Panc1 (cell line): ENCODE measurements around the gene SMG6. TPM values are rescaled to one million over a fixed set of nuclear protein-coding genes. Genes with fewer than 3 reads are reported as not detected.

Source experiments
- ATAC-seq: fragments of 200-7000 bp; cut with Tn5 transposase; 2 replicates; pipeline ENCODE4 v1.9.1; 2020; ENCODE audit warnings: mild to moderate bottlenecking, moderate library complexity
- BruUV-seq: library from RNA; stranded (reverse); fragments of 400-500 nt; replicated peaks from 2 replicates; lab custom pipeline; 2021; lab: Mats Ljungman, UMichigan
- CTCF ChIA-PET: fragments of 300-600 bp; sonication (Branson Sonifier 250); formaldehyde crosslinking; loops from one replicate; lab custom pipeline; 2022; ENCODE audit warnings: antibody characterized with exemption; lab: Charles Lee
- POLR2A ChIA-PET: fragments of 300-600 bp; sonication (Branson Sonifier 250); formaldehyde crosslinking; loops from one replicate; lab custom pipeline; 2022; ENCODE audit warnings: antibody characterized with exemption; lab: Charles Lee
- DNase-seq: peaks from one replicate; pipeline ENCODE4 v3.0.0-alpha.2; 2010; ENCODE audit warnings: low read depth, low spot score
- H3K27ac ChIP-seq: 2 replicates; pipeline ENCODE4 v1.5.1; 2011; ENCODE audit warnings: mild to moderate bottlenecking, low read length, inconsistent platforms
- H3K27me3 ChIP-seq: fragments of 200-500 bp; sonication (Bioruptor generic); 2 replicates; pipeline ENCODE4 v1.6.0; 2014; ENCODE audit warnings: low read length, inconsistent platforms; ENCODE audit not compliant: control insufficient read depth, insufficient read depth
- H3K36me3 ChIP-seq: fragments of 200-500 bp; sonication (Bioruptor generic); 2 replicates; pipeline ENCODE4 v1.5.1; 2014; ENCODE audit warnings: inconsistent platforms, mild to moderate bottlenecking, low read length, moderate library complexity; ENCODE audit not compliant: control insufficient read depth, insufficient read depth
- H3K4me1 ChIP-seq: 2 replicates; pipeline ENCODE4 v1.5.1; 2011; ENCODE audit warnings: inconsistent platforms, mild to moderate bottlenecking, low read length, moderate library complexity; ENCODE audit not compliant: control insufficient read depth, insufficient read depth
- H3K4me3 ChIP-seq, 2 experiments: 2 replicates each; pipeline ENCODE4 v1.5.1; 2011 to 2012; ENCODE audit warnings: low read depth in 2 of 2, low read length in 2 of 2, mild to moderate bottlenecking in 2 of 2, inconsistent platforms in 1 of 2, moderate library complexity in 1 of 2
- H3K9me3 ChIP-seq: fragments of 200-500 bp; sonication (Bioruptor generic); 2 replicates; pipeline ENCODE4 v1.5.1; 2014; ENCODE audit warnings: low read depth, mild to moderate bottlenecking, inconsistent platforms, low read length, moderate library complexity; ENCODE audit not compliant: control insufficient read depth, insufficient read depth
- CTCF ChIP-seq: fragments of 450-650 bp; IDR thresholded peaks from 2 replicates; pipeline ENCODE4 v1.5.1; 2017; ENCODE audit warnings: mild to moderate bottlenecking
- POLR2AphosphoS5 ChIP-seq: IDR thresholded peaks from 2 replicates; pipeline ENCODE4 v1.6.1; 2012; ENCODE audit warnings: mild to moderate bottlenecking, low read depth, low read length, moderate library complexity
- REST ChIP-seq, 2 experiments: IDR thresholded peaks; 2 replicates each; pipeline ENCODE4 v1.6.1; 2011 to 2012; ENCODE audit warnings: low read depth in 2 of 2, control low read depth in 1 of 2, low read length in 1 of 2, mild to moderate bottlenecking in 1 of 2, moderate library complexity in 1 of 2; ENCODE audit not compliant: insufficient read depth in 1 of 2
- SIN3A ChIP-seq: IDR thresholded peaks from 2 replicates; pipeline ENCODE4 v1.6.1; 2012; ENCODE audit warnings: low read depth, mild to moderate bottlenecking, low read length, moderate library complexity, borderline replicate concordance; ENCODE audit not compliant: insufficient read depth
- TCF7L2 ChIP-seq: IDR thresholded peaks from 2 replicates; pipeline ENCODE4 v1.6.1; 2011; ENCODE audit warnings: mild to moderate bottlenecking, low read depth, low read length, inconsistent platforms
- in situ Hi-C: cut with HindIII; loops from 2 replicates; pipeline ENCODE4 v1.10.0; 2016; ENCODE audit warnings: low sequenced_read_pairs, low pct_unique_long_range_greater_than_20kb
- intact Hi-C: fragments of 100-400 bp; cut with micrococcal nuclease; formaldehyde crosslinking; loops from one replicate; pipeline ENCODE4 v1.10.0; 2022; ENCODE audit not compliant: unreplicated experiment
- total RNA-seq: library from RNA; stranded (reverse); gene quantifications from one replicate; pipeline ENCODE4 v1.2.1, GENCODE V29; 2021; ENCODE audit not compliant: unreplicated experiment

Gene SMG6
- total RNA-seq, 1 experiment from 2014 or later: 17.8 TPM

GRCh38 chr17:2028737-2029136 is 274.8 kb downstream of the SMG6 start:
- in situ Hi-C loops (no loop called here), intact Hi-C loops (loop anchor here (2.0 kb wide), 1 partner anchor 120 kb away; no protein-coding TSS in a partner anchor)
- ChIA-PET CTCF (no interaction called here), POLR2A (no interaction called here)
- Histone ChIP-seq H3K4me3 (no peak overlapping the region), H3K27me3 (no peaks in the 10 kb centered on the region; the same call in 1 of the 2 replicates), H3K27ac (no peak overlapping the region), H3K4me1 (peaks cover 3% of the 10 kb centered on the region; the same call in 1 of the 2 replicates), H3K9me3 (no peaks in the 10 kb centered on the region), H3K36me3 (no peaks in the 10 kb centered on the region; the same call in 1 of the 2 replicates)
- DNase-seq (no peak), ATAC-seq (no peak)
- no TSS peak for BruUV-seq
- TF ChIP-seq POLR2AphosphoS5: no peak
- TF ChIP-seq SIN3A: no peak
- TF ChIP-seq TCF7L2: no peak
- no peak for TF ChIP-seq CTCF
- TF ChIP-seq REST (IDR thresholded peaks at IDR 0.05; ENCODE audit: insufficient read depth in 1 of 2, low read depth in 2 of 2, low read length in 1 of 2): no peak

- no peaks in the 10 kb centered on the region; the same call in 1 of the 2 replicates for H3K27me3 ChIP-seq
- H3K27ac ChIP-seq: no peak overlapping the region
- no peak for ATAC-seq
- H3K4me1 ChIP-seq: peaks cover 3% of the 10 kb centered on the region; the same call in 1 of the 2 replicates
- intact Hi-C loops (loop anchor here (2.0 kb wide), 1 partner anchor 119 kb away; no protein-coding TSS in a partner anchor), in situ Hi-C loops (no loop called here)
- CTCF ChIA-PET: no interaction called here
- no TSS peak for BruUV-seq
- H3K4me3 ChIP-seq: no peak overlapping the region
- POLR2A ChIA-PET: no interaction called here
- no peaks in the 10 kb centered on the region; the same call in 1 of the 2 replicates for H3K36me3 ChIP-seq
- TF ChIP-seq CTCF (no peak), REST (IDR thresholded peaks at IDR 0.05; ENCODE audit: insufficient read depth in 1 of 2, low read depth in 2 of 2, low read length in 1 of 2) (no peak), SIN3A (no peak), TCF7L2 (no peak), POLR2AphosphoS5 (no peak)
- no peaks in the 10 kb centered on the region for H3K9me3 ChIP-seq
- no peak for DNase-seq
Measured at GRCh38 chr17:2028234-2028614, 275.4 kb downstream of the SMG6 start.
